ENCODE results near the gene SND1.

SND1 gene

GRCh38 chr7:128031901-128032604 lies 380.1 kb downstream of the SND1 start:
- DNase-seq = peak; percentile 59

GRCh38 chr7:128032605-128033235 lies 380.7 kb downstream of the SND1 start:
- DNase-seq = no peak

GRCh38 chr7:128033246-128033645 lies 381.3 kb downstream of the SND1 start:
- DNase-seq = no peak

- no peak for DNase-seq
Measured at GRCh38 chr7:128034825-128035224, 382.8 kb downstream of the SND1 start.

- DNase-seq = peak; percentile 81
Measured at GRCh38 chr7:128035712-128036111, 383.7 kb downstream of the SND1 start.

- DNase-seq = no peak
Measured at GRCh38 chr7:128036226-128036940, 384.4 kb downstream of the SND1 start.

GRCh38 chr7:128037081-128037480 lies 385.1 kb downstream of the SND1 start:
- no peak for DNase-seq

- no peak for DNase-seq
Measured at GRCh38 chr7:128037880-128038619, 386.1 kb downstream of the SND1 start.

GRCh38 chr7:128039544-128039953 lies 387.6 kb downstream of the SND1 start:
- DNase-seq = no peak

GRCh38 chr7:128040205-128040604 lies 388.2 kb downstream of the SND1 start:
- no peak for DNase-seq

GRCh38 chr7:128041203-128041602 lies 389.2 kb downstream of the SND1 start:
- DNase-seq = no peak

GRCh38 chr7:128042012-128042411 lies 390.0 kb downstream of the SND1 start:
- no peak for DNase-seq

GRCh38 chr7:128044064-128044463 lies 392.1 kb downstream of the SND1 start:
- no peak for DNase-seq

GRCh38 chr7:128045158-128045557 lies 393.2 kb downstream of the SND1 start:
- DNase-seq = no peak

GRCh38 chr7:128045766-128046165 lies 393.8 kb downstream of the SND1 start:
- no peak for DNase-seq

GRCh38 chr7:128052404-128052803 lies 400.4 kb downstream of the SND1 start:
- DNase-seq = no peak

GRCh38 chr7:128053023-128053422 lies 401.0 kb downstream of the SND1 start:
- peak; percentile 62 for DNase-seq

GRCh38 chr7:128053991-128054390 lies 402.0 kb downstream of the SND1 start:
- no peak for DNase-seq

- no peak for DNase-seq
Measured at GRCh38 chr7:128054511-128054910, 402.5 kb downstream of the SND1 start.

- DNase-seq = no peak
Measured at GRCh38 chr7:128055637-128056036, 403.6 kb downstream of the SND1 start.

GRCh38 chr7:128056901-128057300 lies 404.9 kb downstream of the SND1 start:
- no peak for DNase-seq

GRCh38 chr7:128057909-128058308 lies 405.9 kb downstream of the SND1 start:
- no peak for DNase-seq
